Prostate gland (tissue), 2 donors: ENCODE measurements around the gene PCDH9.

ENCODE experiments used
- POLR2A ChIP-seq: fragments of 450-650 bp; IDR thresholded peaks from one replicate; pipeline ENCODE4 v1.6.1; 2016; ENCODE audit warnings: antibody characterized with exemption, mild to moderate bottlenecking
- TF ChIP-seq, protein P1 (sequence below), 4 experiments: fragments of 200-600 bp in 2 of 4; fragments of 450-650 bp in 2 of 4; sonication (generic) in 2 of 4; IDR thresholded peaks; 1 replicate in 3 of 4; 2 replicates in 1 of 4; pipeline ENCODE4 v1.5.1; 2016 to 2019; ENCODE audit warnings: antibody characterized with exemption in 4 of 4, mild to moderate bottlenecking in 2 of 4, moderate library complexity in 2 of 4

- TF ChIP-seq, protein P1, sequence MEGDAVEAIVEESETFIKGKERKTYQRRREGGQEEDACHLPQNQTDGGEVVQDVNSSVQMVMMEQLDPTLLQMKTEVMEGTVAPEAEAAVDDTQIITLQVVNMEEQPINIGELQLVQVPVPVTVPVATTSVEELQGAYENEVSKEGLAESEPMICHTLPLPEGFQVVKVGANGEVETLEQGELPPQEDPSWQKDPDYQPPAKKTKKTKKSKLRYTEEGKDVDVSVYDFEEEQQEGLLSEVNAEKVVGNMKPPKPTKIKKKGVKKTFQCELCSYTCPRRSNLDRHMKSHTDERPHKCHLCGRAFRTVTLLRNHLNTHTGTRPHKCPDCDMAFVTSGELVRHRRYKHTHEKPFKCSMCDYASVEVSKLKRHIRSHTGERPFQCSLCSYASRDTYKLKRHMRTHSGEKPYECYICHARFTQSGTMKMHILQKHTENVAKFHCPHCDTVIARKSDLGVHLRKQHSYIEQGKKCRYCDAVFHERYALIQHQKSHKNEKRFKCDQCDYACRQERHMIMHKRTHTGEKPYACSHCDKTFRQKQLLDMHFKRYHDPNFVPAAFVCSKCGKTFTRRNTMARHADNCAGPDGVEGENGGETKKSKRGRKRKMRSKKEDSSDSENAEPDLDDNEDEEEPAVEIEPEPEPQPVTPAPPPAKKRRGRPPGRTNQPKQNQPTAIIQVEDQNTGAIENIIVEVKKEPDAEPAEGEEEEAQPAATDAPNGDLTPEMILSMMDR (IDR thresholded peaks at IDR 0.05) = no peak
- no peak for TF ChIP-seq POLR2A
These were observed 539.0 kb downstream of the PCDH9 start for GRCh38 chr13:66691149-66691548.
